Measurements from ENCODE around the gene MED13L. TPM values are rescaled to one million over a fixed set of nuclear protein-coding genes. Genes with fewer than 3 reads are reported as not detected.

The MED13L gene
- total RNA-seq, 2 experiments from 2014 or later = 39.5 to 41.8 TPM

DNA sequence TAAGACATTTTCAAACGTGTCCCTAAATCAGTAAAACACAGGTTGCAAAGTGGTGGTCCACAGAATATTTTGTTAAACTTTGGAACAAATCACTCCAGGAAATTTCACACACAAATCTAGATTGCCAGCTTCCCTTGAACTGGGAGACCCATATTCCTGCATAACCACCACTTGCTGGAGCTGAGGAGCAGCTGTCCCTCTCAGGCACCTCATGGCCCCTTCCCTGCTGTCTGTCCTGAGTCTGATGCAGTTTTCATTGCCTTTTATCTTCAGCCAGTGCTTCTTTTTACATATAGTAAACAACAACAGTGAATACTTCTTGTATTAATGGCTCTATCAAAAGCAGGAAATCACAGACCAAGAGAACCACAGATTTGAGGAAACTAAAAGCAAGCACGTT is 289.3 kb downstream of the MED13L start:
- no peak overlapping the region for H3K27ac Mint-ChIP-seq
- POLR2A ChIA-PET = no interaction called here
- CTCF ChIA-PET = interaction anchor here (2.0 to 4.6 kb wide), 2 partner anchors 10 to 721 kb away, joined by 6 to 23 read pairs; no protein-coding TSS in a partner anchor
- intact Hi-C loops (cut with micrococcal nuclease) = no loop called here
- peaks cover 25% of the 10 kb centered on the region for H3K36me3 Mint-ChIP-seq (ENCODE audit: low read depth)
- H3K4me1 Mint-ChIP-seq (ENCODE audit: low read depth) = peaks cover 21% of the 10 kb centered on the region
- ATAC-seq (no peak), DNase-seq (no peak)
- H3K9me3 Mint-ChIP-seq = no peaks in the 10 kb centered on the region
- no peaks in the 10 kb centered on the region for H3K27me3 Mint-ChIP-seq
- TF ChIP-seq, protein P1, sequence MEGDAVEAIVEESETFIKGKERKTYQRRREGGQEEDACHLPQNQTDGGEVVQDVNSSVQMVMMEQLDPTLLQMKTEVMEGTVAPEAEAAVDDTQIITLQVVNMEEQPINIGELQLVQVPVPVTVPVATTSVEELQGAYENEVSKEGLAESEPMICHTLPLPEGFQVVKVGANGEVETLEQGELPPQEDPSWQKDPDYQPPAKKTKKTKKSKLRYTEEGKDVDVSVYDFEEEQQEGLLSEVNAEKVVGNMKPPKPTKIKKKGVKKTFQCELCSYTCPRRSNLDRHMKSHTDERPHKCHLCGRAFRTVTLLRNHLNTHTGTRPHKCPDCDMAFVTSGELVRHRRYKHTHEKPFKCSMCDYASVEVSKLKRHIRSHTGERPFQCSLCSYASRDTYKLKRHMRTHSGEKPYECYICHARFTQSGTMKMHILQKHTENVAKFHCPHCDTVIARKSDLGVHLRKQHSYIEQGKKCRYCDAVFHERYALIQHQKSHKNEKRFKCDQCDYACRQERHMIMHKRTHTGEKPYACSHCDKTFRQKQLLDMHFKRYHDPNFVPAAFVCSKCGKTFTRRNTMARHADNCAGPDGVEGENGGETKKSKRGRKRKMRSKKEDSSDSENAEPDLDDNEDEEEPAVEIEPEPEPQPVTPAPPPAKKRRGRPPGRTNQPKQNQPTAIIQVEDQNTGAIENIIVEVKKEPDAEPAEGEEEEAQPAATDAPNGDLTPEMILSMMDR (IDR thresholded peaks at IDR 0.05) = no peak
- no peak overlapping the region for H3K4me3 Mint-ChIP-seq

DNA sequence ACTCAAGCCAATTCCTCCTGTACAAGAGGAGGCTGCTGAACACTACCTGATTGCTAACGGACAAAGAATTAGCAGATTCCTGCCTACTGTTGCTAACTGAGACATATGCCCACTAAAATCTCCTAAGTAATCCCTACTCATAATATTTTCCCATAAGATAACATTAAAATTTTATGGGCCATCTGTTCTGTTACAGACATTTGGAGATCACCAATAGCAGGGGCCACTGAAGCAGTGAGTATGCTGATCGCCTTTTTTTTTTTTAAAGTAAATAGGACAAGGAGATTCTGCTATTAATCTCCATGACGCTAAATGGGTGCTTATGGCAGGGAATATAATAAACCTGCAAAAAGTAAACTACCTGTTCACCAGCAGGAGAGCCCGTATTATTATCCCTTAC is 292.9 kb downstream of the MED13L start:
- Mint-ChIP-seq H3K36me3 (ENCODE audit: low read depth) (peaks cover 8% of the 10 kb centered on the region), H3K4me3 (no peak overlapping the region), H3K27me3 (no peaks in the 10 kb centered on the region), H3K4me1 (ENCODE audit: low read depth) (peaks cover 13% of the 10 kb centered on the region), H3K9me3 (no peaks in the 10 kb centered on the region), H3K27ac (no peak overlapping the region)
- POLR2A ChIA-PET = no interaction called here
- TF ChIP-seq, protein P1 (IDR thresholded peaks at IDR 0.05) = no peak
- CTCF ChIA-PET = no interaction called here
- no peak for DNase-seq
- intact Hi-C loops (cut with micrococcal nuclease) = no loop called here
- no peak for ATAC-seq

DNA sequence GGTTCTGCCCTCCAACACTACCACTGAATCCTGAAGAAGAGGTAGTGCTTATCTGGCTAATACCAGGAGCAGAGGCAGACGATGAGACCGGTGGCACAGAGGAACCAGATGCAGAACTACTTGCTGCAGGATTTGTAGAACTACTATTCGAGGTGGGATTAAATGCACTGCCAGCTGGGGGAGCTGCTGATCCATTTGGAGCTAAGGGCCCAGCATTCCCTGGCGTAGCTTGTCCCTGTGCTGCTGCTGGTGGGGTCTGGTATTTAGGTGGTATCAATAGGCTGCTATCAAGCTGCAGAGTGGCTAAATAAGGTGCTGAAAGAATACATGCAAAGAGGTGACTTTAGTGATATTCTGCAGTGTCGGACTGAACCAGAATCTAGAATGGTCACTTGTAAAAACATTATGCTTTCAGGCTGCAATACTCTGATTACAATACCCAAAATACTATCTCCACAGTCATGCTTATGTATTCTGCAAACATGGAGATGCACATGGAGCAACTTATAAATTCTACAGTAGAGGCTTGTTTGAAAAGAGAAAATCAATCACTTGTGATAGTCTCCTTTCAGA is 294.2 kb downstream of the MED13L start:
- intact Hi-C loops (cut with micrococcal nuclease) = no loop called here
- no peak overlapping the region for H3K27ac Mint-ChIP-seq
- H3K4me1 Mint-ChIP-seq (ENCODE audit: low read depth) = peaks cover under 1% of the 10 kb centered on the region
- CTCF ChIA-PET = interaction anchor here (0.7 to 2.0 kb wide), 5 partner anchors 11 to 725 kb away, joined by 3 to 10 read pairs (median 3); no protein-coding TSS in a partner anchor
- H3K9me3 Mint-ChIP-seq = no peaks in the 10 kb centered on the region
- no peak overlapping the region for H3K4me3 Mint-ChIP-seq
- POLR2A ChIA-PET = interaction anchor here (0.5 kb wide), 1 partner anchor 634 kb away, joined by 4 read pairs; no protein-coding TSS in a partner anchor
- TF ChIP-seq, protein P1 (IDR thresholded peaks at IDR 0.05) = peak; percentile 32
- peaks cover 7% of the 10 kb centered on the region for H3K36me3 Mint-ChIP-seq (ENCODE audit: low read depth)
- DNase-seq (peak; percentile 13), ATAC-seq (no peak)
- H3K27me3 Mint-ChIP-seq = no peaks in the 10 kb centered on the region

DNA sequence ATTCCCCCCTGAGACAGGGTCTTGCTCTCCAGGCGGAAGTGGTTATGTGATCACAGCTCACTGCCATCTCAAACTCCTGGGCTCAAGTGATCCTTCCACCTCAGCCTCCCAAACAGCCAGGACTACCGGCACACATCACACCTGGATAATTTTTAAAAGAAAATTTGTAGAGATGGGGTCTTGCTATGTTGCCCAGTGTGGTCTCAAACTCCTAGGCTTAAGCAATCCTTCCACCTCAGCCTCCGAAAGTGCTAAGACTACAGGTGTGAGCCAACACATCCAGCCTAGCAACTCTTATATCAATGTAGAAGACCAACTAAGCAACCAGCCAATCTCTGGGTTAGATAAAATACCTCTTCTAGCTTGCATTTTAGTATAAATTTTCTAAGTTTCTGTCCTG is 297.2 kb downstream of the MED13L start:
- intact Hi-C loops (cut with micrococcal nuclease) = no loop called here
- ChIA-PET CTCF (interaction anchor here (0.7 to 1.2 kb wide), 2 partner anchors 256 to 728 kb away, joined by 4 read pairs; no protein-coding TSS in a partner anchor), POLR2A (no interaction called here)
- Mint-ChIP-seq H3K27me3 (no peaks in the 10 kb centered on the region), H3K9me3 (no peaks in the 10 kb centered on the region), H3K36me3 (ENCODE audit: low read depth) (peaks cover 8% of the 10 kb centered on the region), H3K4me1 (ENCODE audit: low read depth) (no peaks in the 10 kb centered on the region), H3K27ac (no peak overlapping the region), H3K4me3 (no peak overlapping the region)
- TF ChIP-seq, protein P1 (IDR thresholded peaks at IDR 0.05) = no peak
- DNase-seq (no peak), ATAC-seq (no peak)

DNA sequence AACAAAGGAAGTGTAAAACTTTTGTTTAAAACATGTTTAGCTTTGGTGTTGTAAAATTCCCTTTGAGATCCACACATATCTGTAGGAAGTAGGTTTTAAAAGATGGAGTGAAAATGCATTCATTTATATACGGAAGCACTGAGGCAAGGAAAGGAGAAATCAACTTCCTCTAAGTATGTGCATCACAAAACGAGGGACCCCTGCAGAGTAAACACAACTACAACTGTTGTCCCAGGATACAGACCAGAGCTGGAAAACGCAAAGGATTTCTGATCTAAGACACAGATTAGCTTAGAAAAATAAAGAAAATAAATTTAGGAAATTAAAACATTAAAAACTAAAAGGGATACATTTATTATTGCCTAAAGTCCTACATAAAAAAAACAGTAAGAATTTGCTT is 297.6 kb downstream of the MED13L start:
- ATAC-seq (no peak), DNase-seq (no peak)
- no peaks in the 10 kb centered on the region for H3K4me1 Mint-ChIP-seq (ENCODE audit: low read depth)
- TF ChIP-seq, protein P1 (IDR thresholded peaks at IDR 0.05) = no peak
- no peaks in the 10 kb centered on the region for H3K27me3 Mint-ChIP-seq
- H3K36me3 Mint-ChIP-seq (ENCODE audit: low read depth) = peaks cover 12% of the 10 kb centered on the region
- no peak overlapping the region for H3K27ac Mint-ChIP-seq
- intact Hi-C loops (cut with micrococcal nuclease) = no loop called here
- CTCF ChIA-PET = interaction anchor here (0.7 to 1.5 kb wide), 4 partner anchors 257 to 729 kb away, joined by 3 to 5 read pairs (median 4); no protein-coding TSS in a partner anchor
- H3K4me3 Mint-ChIP-seq = no peak overlapping the region
- H3K9me3 Mint-ChIP-seq = no peaks in the 10 kb centered on the region
- POLR2A ChIA-PET = no interaction called here

Data from activated CD8-positive, alpha-beta T cell treated with anti-CD3 and anti-CD28 coated beads for 36 hours (primary cell).